HEK293 (cell line): Measurements from ENCODE around the gene NFKBIE.

Source experiments
- CTCF ChIA-PET: fragments of 350-600 bp; formaldehyde crosslinking; extraction: SDS; loops from one replicate; lab custom pipeline; 2021; ENCODE audit warnings: antibody characterized with exemption; lab: Yijun Ruan, JAX
- POLR2A ChIA-PET: fragments of 300-600 bp; formaldehyde crosslinking; extraction: SDS; loops from one replicate; lab custom pipeline; 2020; ENCODE audit warnings: antibody characterized with exemption, inconsistent platforms; lab: Yijun Ruan, JAX
- H3K27ac ChIP-seq: fragments of 200-500 bp; sonication (Bioruptor generic); 2 replicates; pipeline ENCODE4 v1.5.1; 2014; ENCODE audit warnings: low read depth, low read length, control low read depth, inconsistent platforms; ENCODE audit errors: extremely low read depth
- H3K36me3 ChIP-seq, 2 experiments: fragments of 200-500 bp in 1 of 2; sonication (Bioruptor generic) in 1 of 2; 1 replicate in 1 of 2; 2 replicates in 1 of 2; pipeline ENCODE4 v1.5.1; 2014 to 2017; ENCODE audit warnings: inconsistent platforms in 2 of 2, low read length in 2 of 2; ENCODE audit not compliant: control insufficient read depth in 2 of 2, insufficient read depth in 1 of 2
- H3K4me1 ChIP-seq: fragments of 200-500 bp; sonication (Bioruptor generic); 2 replicates; pipeline ENCODE4 v1.5.1; 2014; ENCODE audit warnings: mild to moderate bottlenecking, low read length, inconsistent platforms; ENCODE audit not compliant: control insufficient read depth, insufficient read depth
- H3K4me3 ChIP-seq: 2 replicates; pipeline ENCODE4 v1.5.1; 2011; ENCODE audit warnings: low read depth, mild to moderate bottlenecking, control low read depth, low read length, moderate library complexity
- H3K9me3 ChIP-seq: fragments of 200-500 bp; sonication (Bioruptor generic); 2 replicates; pipeline ENCODE4 v1.5.1; 2014; ENCODE audit warnings: low read depth, low read length, inconsistent platforms; ENCODE audit not compliant: control insufficient read depth, insufficient read depth
- GLI4 ChIP-seq: fragments of 450-650 bp; formaldehyde crosslinking; IDR thresholded peaks from 2 replicates; pipeline ENCODE4 v1.5.1; 2016; ENCODE audit warnings: missing biosample characterization, missing genetic modification characterization
- HOXC10 ChIP-seq: sonication (generic); formaldehyde crosslinking; IDR thresholded peaks from 2 replicates; pipeline ENCODE4 v1.8.1; 2023; ENCODE audit warnings: mild to moderate bottlenecking, missing genetic modification reagents
- KLF1 ChIP-seq: fragments of 450-650 bp; formaldehyde crosslinking; IDR thresholded peaks from 2 replicates; pipeline ENCODE4 v1.5.1; 2016; ENCODE audit warnings: missing biosample characterization, missing genetic modification characterization
- KLF9 ChIP-seq: fragments of 450-650 bp; formaldehyde crosslinking; IDR thresholded peaks from 2 replicates; pipeline ENCODE4 v1.5.1; 2016; ENCODE audit warnings: missing biosample characterization, missing genetic modification characterization, low read depth
- REPIN1 ChIP-seq: fragments of 450-650 bp; formaldehyde crosslinking; IDR thresholded peaks from 2 replicates; pipeline ENCODE4 v1.5.1; 2017; ENCODE audit warnings: missing biosample characterization, missing genetic modification characterization, low read depth
- SCRT2 ChIP-seq: fragments of 450-650 bp; formaldehyde crosslinking; IDR thresholded peaks from 2 replicates; pipeline ENCODE4 v1.5.1; 2016; ENCODE audit warnings: missing biosample characterization, missing genetic modification characterization
- SP7 ChIP-seq: fragments of 450-650 bp; formaldehyde crosslinking; IDR thresholded peaks from 2 replicates; pipeline ENCODE4 v1.5.1; 2016; ENCODE audit warnings: missing biosample characterization, missing genetic modification characterization
- WT1 ChIP-seq: fragments of 450-650 bp; formaldehyde crosslinking; IDR thresholded peaks from 2 replicates; pipeline ENCODE4 v1.5.1; 2016; ENCODE audit warnings: missing biosample characterization, missing genetic modification characterization
- ZBTB20 ChIP-seq: fragments of 450-650 bp; formaldehyde crosslinking; IDR thresholded peaks from 2 replicates; pipeline ENCODE4 v1.5.1; 2016; ENCODE audit warnings: missing biosample characterization, missing genetic modification characterization
- ZFP41 ChIP-seq: fragments of 450-650 bp; formaldehyde crosslinking; IDR thresholded peaks from 2 replicates; pipeline ENCODE4 v1.5.1; 2016; ENCODE audit warnings: missing biosample characterization, missing genetic modification characterization, borderline replicate concordance
- ZNF114 ChIP-seq: fragments of 450-650 bp; formaldehyde crosslinking; IDR thresholded peaks from 2 replicates; pipeline ENCODE4 v1.5.0; 2017; ENCODE audit warnings: missing biosample characterization, missing genetic modification characterization
- ZNF184 ChIP-seq: fragments of 450-650 bp; IDR thresholded peaks from 2 replicates; pipeline ENCODE4 v1.5.1; 2018; ENCODE audit warnings: missing biosample characterization, mild to moderate bottlenecking, missing genetic modification characterization
- ZNF266 ChIP-seq: fragments of 450-650 bp; formaldehyde crosslinking; IDR thresholded peaks from 2 replicates; pipeline ENCODE4 v1.5.1; 2016; ENCODE audit warnings: missing biosample characterization, missing genetic modification characterization, low read depth
- ZNF324 ChIP-seq: fragments of 450-650 bp; formaldehyde crosslinking; IDR thresholded peaks from 2 replicates; pipeline ENCODE4 v1.5.1; 2016; ENCODE audit warnings: missing biosample characterization, missing genetic modification characterization
- ZNF394 ChIP-seq: fragments of 450-650 bp; formaldehyde crosslinking; IDR thresholded peaks from 2 replicates; pipeline ENCODE4 v1.5.1; 2016; ENCODE audit warnings: missing biosample characterization, missing genetic modification characterization, mild to moderate bottlenecking, moderate library complexity, borderline replicate concordance
- ZNF423 ChIP-seq: fragments of 450-650 bp; formaldehyde crosslinking; IDR thresholded peaks from 2 replicates; pipeline ENCODE4 v1.5.1; 2016; ENCODE audit warnings: missing biosample characterization, missing genetic modification characterization
- ZNF433 ChIP-seq: fragments of 450-650 bp; formaldehyde crosslinking; IDR thresholded peaks from 2 replicates; pipeline ENCODE4 v1.5.1; 2016; ENCODE audit warnings: missing biosample characterization, missing genetic modification characterization, low read depth
- ZNF48 ChIP-seq: fragments of 450-650 bp; formaldehyde crosslinking; IDR thresholded peaks from 2 replicates; pipeline ENCODE4 v1.5.1; 2016; ENCODE audit warnings: missing biosample characterization, missing genetic modification characterization
- ZNF529 ChIP-seq: fragments of 450-650 bp; formaldehyde crosslinking; IDR thresholded peaks from 2 replicates; pipeline ENCODE4 v1.5.1; 2017; ENCODE audit warnings: missing genetic modification characterization, missing biosample characterization; ENCODE audit not compliant: insufficient replicate concordance
- ZNF600 ChIP-seq: fragments of 450-650 bp; formaldehyde crosslinking; IDR thresholded peaks from 2 replicates; pipeline ENCODE4 v1.5.1; 2016; ENCODE audit warnings: missing biosample characterization, missing genetic modification characterization
- ZNF677 ChIP-seq: fragments of 450-650 bp; IDR thresholded peaks from 2 replicates; pipeline ENCODE4 v1.5.0; 2018; ENCODE audit warnings: missing biosample characterization, mild to moderate bottlenecking, missing genetic modification characterization, moderate library complexity
- TF ChIP-seq, protein P1 (sequence below): fragments of 450-650 bp; formaldehyde crosslinking; IDR thresholded peaks from 2 replicates; pipeline ENCODE4 v1.5.1; 2016; ENCODE audit warnings: missing biosample characterization, missing genetic modification characterization
- TF ChIP-seq, protein P2 (sequence below): fragments of 450-650 bp; formaldehyde crosslinking; IDR thresholded peaks from 2 replicates; pipeline ENCODE4 v1.5.1; 2016; ENCODE audit warnings: missing biosample characterization, missing genetic modification characterization, borderline replicate concordance
- TF ChIP-seq, protein P3 (sequence below): fragments of 450-650 bp; formaldehyde crosslinking; optimal IDR thresholded peaks from 2 replicates; pipeline ENCODE3; 2016; ENCODE audit warnings: missing biosample characterization, mild to moderate bottlenecking, missing genetic modification characterization
- TF ChIP-seq, protein P4 (sequence below): fragments of 450-650 bp; formaldehyde crosslinking; IDR thresholded peaks from 2 replicates; pipeline ENCODE4 v1.5.1; 2016; ENCODE audit warnings: missing biosample characterization, missing genetic modification characterization

Gene NFKBIE

DNA sequence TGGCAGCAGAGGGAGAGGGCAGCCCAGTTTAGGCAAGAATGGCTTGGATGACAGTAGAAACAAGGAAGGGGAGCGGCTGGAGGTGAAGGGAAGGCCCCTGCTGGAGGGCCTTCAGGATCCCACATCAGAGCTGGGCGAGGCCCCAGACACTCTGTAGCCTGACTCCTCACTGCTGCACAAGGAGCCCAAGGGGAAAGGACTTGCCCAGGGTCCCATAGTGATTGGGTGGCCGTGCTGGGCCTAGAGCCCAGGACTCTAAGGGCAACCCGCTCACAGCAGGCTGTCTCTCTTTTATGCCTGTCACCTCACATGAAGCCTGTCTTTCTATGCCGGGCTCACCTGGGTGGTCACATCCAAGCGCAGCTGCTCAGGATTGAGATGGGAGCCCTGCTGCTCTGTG lies 38.5 kb upstream of the NFKBIE start:
- no peak overlapping the region for H3K27ac ChIP-seq
- CTCF ChIA-PET: interaction anchor here (1.2 to 7.1 kb wide), 8 partner anchors 10 to 203 kb away, joined by 3 to 117 read pairs (median 12); partner anchors contain the start of genes AARS2 and TMEM151B
- TF ChIP-seq ZNF394 (tag by site-specific recombination) (no peak), ZNF324 (tag by site-specific recombination) (no peak), ZNF433 (tag by site-specific recombination) (no peak), ZFP41 (tag by site-specific recombination) (no peak), ZNF114 (tag by site-specific recombination) (no peak), ZNF48 (tag by site-specific recombination) (no peak), HOXC10 (CRISPR knock-in tag) (no peak), SP7 (no peak), ZNF677 (tag by site-specific recombination) (no peak)
- TF ChIP-seq, protein P1, sequence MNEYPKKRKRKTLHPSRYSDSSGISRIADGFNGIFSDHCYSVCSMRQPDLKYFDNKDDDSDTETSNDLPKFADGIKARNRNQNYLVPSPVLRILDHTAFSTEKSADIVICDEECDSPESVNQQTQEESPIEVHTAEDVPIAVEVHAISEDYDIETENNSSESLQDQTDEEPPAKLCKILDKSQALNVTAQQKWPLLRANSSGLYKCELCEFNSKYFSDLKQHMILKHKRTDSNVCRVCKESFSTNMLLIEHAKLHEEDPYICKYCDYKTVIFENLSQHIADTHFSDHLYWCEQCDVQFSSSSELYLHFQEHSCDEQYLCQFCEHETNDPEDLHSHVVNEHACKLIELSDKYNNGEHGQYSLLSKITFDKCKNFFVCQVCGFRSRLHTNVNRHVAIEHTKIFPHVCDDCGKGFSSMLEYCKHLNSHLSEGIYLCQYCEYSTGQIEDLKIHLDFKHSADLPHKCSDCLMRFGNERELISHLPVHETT (tag by site-specific recombination): no peak
- TF ChIP-seq, protein P2, sequence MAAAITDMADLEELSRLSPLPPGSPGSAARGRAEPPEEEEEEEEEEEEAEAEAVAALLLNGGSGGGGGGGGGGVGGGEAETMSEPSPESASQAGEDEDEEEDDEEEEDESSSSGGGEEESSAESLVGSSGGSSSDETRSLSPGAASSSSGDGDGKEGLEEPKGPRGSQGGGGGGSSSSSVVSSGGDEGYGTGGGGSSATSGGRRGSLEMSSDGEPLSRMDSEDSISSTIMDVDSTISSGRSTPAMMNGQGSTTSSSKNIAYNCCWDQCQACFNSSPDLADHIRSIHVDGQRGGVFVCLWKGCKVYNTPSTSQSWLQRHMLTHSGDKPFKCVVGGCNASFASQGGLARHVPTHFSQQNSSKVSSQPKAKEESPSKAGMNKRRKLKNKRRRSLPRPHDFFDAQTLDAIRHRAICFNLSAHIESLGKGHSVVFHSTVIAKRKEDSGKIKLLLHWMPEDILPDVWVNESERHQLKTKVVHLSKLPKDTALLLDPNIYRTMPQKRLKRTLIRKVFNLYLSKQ (tag by site-specific recombination): no peak
- POLR2A ChIA-PET: interaction anchor here (1.2 to 2.0 kb wide), 2 partner anchors 8 to 9 kb away, joined by 3 to 7 read pairs; partner anchors contain the start of gene AARS2
- no peaks in the 10 kb centered on the region for H3K9me3 ChIP-seq
- H3K36me3 ChIP-seq: peaks cover 27 to 92% of the 10 kb centered on the region in 2 experiments
- no peak overlapping the region for H3K4me3 ChIP-seq
- H3K4me1 ChIP-seq: no peaks in the 10 kb centered on the region

DNA sequence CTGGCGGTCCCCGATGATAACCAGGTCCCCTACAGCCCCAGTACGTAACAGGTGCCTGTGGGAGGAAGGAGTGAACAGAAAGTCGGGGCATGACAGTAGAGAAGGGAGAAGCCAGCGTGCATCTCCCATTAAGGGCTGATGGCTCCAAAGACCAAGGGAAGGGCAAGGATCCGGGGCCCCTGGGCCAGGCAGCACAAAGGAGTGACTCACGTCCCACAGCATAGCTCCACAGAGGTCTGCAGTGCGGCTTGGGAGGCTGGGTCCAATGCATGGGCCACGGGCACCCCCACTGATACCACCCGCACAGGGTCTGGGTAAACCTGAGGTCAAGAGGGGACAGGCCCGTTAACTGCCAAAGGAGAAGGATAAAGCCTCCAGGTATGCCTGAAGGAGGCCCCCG lies 37.5 kb upstream of the NFKBIE start:
- H3K4me3 ChIP-seq: no peak overlapping the region
- TF ChIP-seq SCRT2 (tag by site-specific recombination) (0 out of 2 replicates have a peak, but pooled peaks have one; percentile 16), ZNF266 (tag by site-specific recombination) (no peak)
- no peak overlapping the region for H3K27ac ChIP-seq
- ChIA-PET POLR2A (interaction anchor here (1.4 kb wide), 1 partner anchor 10 kb away, joined by 5 read pairs; the partner anchor contains the start of gene AARS2), CTCF (interaction anchor here (0.6 to 7.1 kb wide), 8 partner anchors 11 to 131 kb away, joined by 3 to 117 read pairs (median 8); partner anchors contain the start of genes AARS2 and TMEM151B)
- H3K4me1 ChIP-seq: no peaks in the 10 kb centered on the region; the same call in 1 of the 2 replicates
- peaks cover 19 to 82% of the 10 kb centered on the region in 2 experiments for H3K36me3 ChIP-seq
- H3K9me3 ChIP-seq: no peaks in the 10 kb centered on the region

DNA sequence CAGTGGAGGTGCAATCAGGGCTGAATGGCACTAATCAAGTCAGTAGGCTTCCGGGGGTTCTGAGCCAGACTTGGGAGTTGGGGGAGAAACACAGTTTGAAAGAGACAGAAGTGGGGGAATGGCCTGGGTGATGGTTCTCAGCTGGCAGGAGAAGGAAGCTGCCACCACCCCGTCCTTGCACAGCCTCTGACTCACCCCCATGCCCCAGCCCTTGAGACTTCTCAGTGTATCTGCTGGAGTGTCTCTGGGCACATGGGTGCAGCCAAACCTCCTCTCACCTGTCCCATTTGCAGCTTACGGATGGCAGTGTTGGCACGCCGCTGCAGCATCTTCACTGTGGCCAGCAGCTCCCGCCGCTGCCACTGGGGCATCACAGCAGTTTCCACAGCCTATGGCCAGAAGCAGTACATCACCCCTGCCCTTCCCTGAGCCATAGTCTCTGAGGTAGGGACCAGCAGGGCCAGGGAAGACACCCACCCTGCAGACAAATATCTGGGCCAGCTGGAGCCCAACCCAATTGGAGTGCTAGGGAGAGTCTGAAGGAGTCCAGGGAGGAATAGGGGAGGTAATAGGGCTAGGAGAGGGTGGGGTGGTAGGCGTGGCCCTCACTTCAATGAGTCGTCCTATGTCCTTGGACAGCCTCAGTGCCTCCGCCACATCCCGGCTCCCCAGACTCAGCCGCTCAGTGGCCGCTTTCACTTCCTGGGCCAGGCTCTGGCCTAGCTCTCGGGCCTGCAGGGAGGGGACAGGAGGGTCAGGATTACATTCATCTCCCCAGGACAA lies 36.6 kb upstream of the NFKBIE start:
- POLR2A ChIA-PET: interaction anchor here (0.6 to 1.4 kb wide), 4 partner anchors 11 to 103 kb away, joined by 3 to 5 read pairs (median 3); partner anchors contain the start of genes AARS2 and HSP90AB1
- CTCF ChIA-PET: interaction anchor here (0.5 to 7.1 kb wide), 8 partner anchors 12 to 130 kb away, joined by 3 to 117 read pairs (median 4); partner anchors contain the start of genes AARS2 and TMEM151B
- Histone ChIP-seq H3K9me3 (no peaks in the 10 kb centered on the region), H3K36me3 (peaks cover 19 to 74% of the 10 kb centered on the region in 2 experiments), H3K27ac (no peak overlapping the region), H3K4me1 (no peaks in the 10 kb centered on the region; the same call in 1 of the 2 replicates), H3K4me3 (no peak overlapping the region)
- TF ChIP-seq REPIN1 (tag by site-specific recombination): no peak
- peak; percentile 12; the same call in 1 of the 2 replicates for TF ChIP-seq KLF9 (tag by site-specific recombination)
- TF ChIP-seq ZBTB20 (tag by site-specific recombination): no peak
- TF ChIP-seq ZNF423: no peak
- no peak for TF ChIP-seq GLI4 (tag by site-specific recombination)
- TF ChIP-seq ZNF184 (tag by site-specific recombination): no peak
- TF ChIP-seq, protein P3, sequence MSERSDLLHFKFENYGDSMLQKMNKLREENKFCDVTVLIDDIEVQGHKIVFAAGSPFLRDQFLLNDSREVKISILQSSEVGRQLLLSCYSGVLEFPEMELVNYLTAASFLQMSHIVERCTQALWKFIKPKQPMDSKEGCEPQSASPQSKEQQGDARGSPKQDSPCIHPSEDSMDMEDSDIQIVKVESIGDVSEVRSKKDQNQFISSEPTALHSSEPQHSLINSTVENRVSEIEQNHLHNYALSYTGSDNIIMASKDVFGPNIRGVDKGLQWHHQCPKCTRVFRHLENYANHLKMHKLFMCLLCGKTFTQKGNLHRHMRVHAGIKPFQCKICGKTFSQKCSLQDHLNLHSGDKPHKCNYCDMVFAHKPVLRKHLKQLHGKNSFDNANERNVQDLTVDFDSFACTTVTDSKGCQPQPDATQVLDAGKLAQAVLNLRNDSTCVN (tag by site-specific recombination): no peak
- TF ChIP-seq ZNF529 (tag by site-specific recombination): no peak
- TF ChIP-seq ZNF600 (tag by site-specific recombination): no peak
- TF ChIP-seq, protein P4, sequence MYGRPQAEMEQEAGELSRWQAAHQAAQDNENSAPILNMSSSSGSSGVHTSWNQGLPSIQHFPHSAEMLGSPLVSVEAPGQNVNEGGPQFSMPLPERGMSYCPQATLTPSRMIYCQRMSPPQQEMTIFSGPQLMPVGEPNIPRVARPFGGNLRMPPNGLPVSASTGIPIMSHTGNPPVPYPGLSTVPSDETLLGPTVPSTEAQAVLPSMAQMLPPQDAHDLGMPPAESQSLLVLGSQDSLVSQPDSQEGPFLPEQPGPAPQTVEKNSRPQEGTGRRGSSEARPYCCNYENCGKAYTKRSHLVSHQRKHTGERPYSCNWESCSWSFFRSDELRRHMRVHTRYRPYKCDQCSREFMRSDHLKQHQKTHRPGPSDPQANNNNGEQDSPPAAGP (tag by site-specific recombination): peak; percentile 76; the same call in 1 of the 2 replicates
- peak; percentile 89 for TF ChIP-seq KLF1 (tag by site-specific recombination)
- TF ChIP-seq WT1 (tag by site-specific recombination): no peak
